PC-9 (cell line): Measurements from ENCODE around the gene TM4SF1. TPM values are rescaled to one million over a fixed set of nuclear protein-coding genes. Genes with fewer than 3 reads are reported as not detected.
A peak's percentile ranks its signal among the peaks of the same experiment; 100 is the strongest.

Experiments used
- BruUV-seq: library from RNA; stranded (reverse); fragments of 400-500 nt; replicated peaks from 2 replicates; lab custom pipeline; 2021; lab: Mats Ljungman, UMichigan
- CTCF ChIA-PET: fragments of 300-600 bp; sonication (Branson Sonifier 250); formaldehyde crosslinking; loops from one replicate; lab custom pipeline; 2022; ENCODE audit warnings: antibody characterized with exemption; lab: Charles Lee
- POLR2A ChIA-PET: fragments of 300-600 bp; sonication (Branson Sonifier 250); formaldehyde crosslinking; loops from one replicate; lab custom pipeline; 2022; ENCODE audit warnings: antibody characterized with exemption; ENCODE audit not compliant: unreplicated experiment; lab: Charles Lee
- DNase-seq, 2 experiments: peaks; one replicate each; pipeline versions ENCODE4 v3.0.0 to v3.0.0-alpha.2; 2015 to 2022; ENCODE audit warnings: mixed read lengths in 1 of 2
- H2AFZ ChIP-seq: fragments of 200-600 bp; sonication (generic); 2 replicates; pipeline ENCODE4 v1.8.1; 2017; ENCODE audit warnings: antibody characterized with exemption
- H3F3A ChIP-seq: fragments of 200-600 bp; sonication (generic); 2 replicates; pipeline ENCODE4 v1.8.1; 2017; ENCODE audit warnings: antibody characterized with exemption, mild to moderate bottlenecking, low read depth; ENCODE audit not compliant: insufficient read depth
- H3K27ac ChIP-seq: fragments of 200-600 bp; sonication (generic); 2 replicates; pipeline ENCODE4 v1.6.1; 2016; ENCODE audit warnings: mixed run types
- H3K27me3 ChIP-seq: fragments of 200-600 bp; sonication (generic); 2 replicates; pipeline ENCODE4 v1.6.1; 2016; ENCODE audit warnings: low read depth, mixed run types; ENCODE audit not compliant: insufficient read depth
- H3K36me3 ChIP-seq: fragments of 200-600 bp; sonication (generic); 2 replicates; pipeline ENCODE4 v1.6.1; 2016; ENCODE audit warnings: low read depth, mixed run types
- H3K4me1 ChIP-seq: fragments of 200-600 bp; sonication (generic); replicated peaks from 2 replicates; pipeline ENCODE4 v1.6.1; 2016; ENCODE audit warnings: mixed run types; ENCODE audit not compliant: insufficient read depth
- H3K4me2 ChIP-seq: fragments of 200-600 bp; sonication (generic); 2 replicates; pipeline ENCODE4 v1.6.1; 2017; ENCODE audit warnings: mixed run types
- H3K4me3 ChIP-seq: fragments of 200-600 bp; sonication (generic); 2 replicates; pipeline ENCODE4 v1.6.1; 2016; ENCODE audit warnings: mixed run types
- H3K79me2 ChIP-seq: fragments of 200-600 bp; sonication (generic); 2 replicates; pipeline ENCODE4 v1.6.1; 2017; ENCODE audit warnings: low read depth, mixed run types
- H3K9me2 ChIP-seq: fragments of 200-600 bp; sonication (generic); 2 replicates; pipeline ENCODE4 v1.8.1; 2017; ENCODE audit warnings: mild to moderate bottlenecking; ENCODE audit not compliant: insufficient read depth
- H3K9me3 ChIP-seq: fragments of 200-600 bp; sonication (generic); 2 replicates; pipeline ENCODE4 v1.8.1; 2016; ENCODE audit warnings: low read depth; ENCODE audit not compliant: insufficient read depth
- H4K20me1 ChIP-seq: fragments of 200-600 bp; sonication (generic); 2 replicates; pipeline ENCODE4 v1.8.1; 2017; ENCODE audit not compliant: insufficient read depth
- EZH2 ChIP-seq: fragments of 200-600 bp; sonication (generic); IDR thresholded peaks from 2 replicates; pipeline ENCODE4 v1.8.0; 2017; ENCODE audit warnings: antibody characterized with exemption, low read depth
- intact Hi-C: fragments of 100-400 bp; cut with micrococcal nuclease; formaldehyde crosslinking; loops from one replicate; pipeline ENCODE4 v1.10.0; 2022; ENCODE audit not compliant: unreplicated experiment
- total RNA-seq: library from RNA; stranded (reverse); gene quantifications from 2 replicates; pipeline ENCODE4 v1.2.3, GENCODE V29; 2021
- TF ChIP-seq, protein P1 (sequence below): fragments of 200-600 bp; sonication (generic); conservative IDR thresholded peaks from 2 replicates; pipeline ENCODE4 v1.6.1; 2017; ENCODE audit warnings: mixed run types, antibody characterized with exemption, mild to moderate bottlenecking, moderate library complexity

Gene TM4SF1
- total RNA-seq, 1 experiment from 2014 or later = 146 TPM

DNA sequence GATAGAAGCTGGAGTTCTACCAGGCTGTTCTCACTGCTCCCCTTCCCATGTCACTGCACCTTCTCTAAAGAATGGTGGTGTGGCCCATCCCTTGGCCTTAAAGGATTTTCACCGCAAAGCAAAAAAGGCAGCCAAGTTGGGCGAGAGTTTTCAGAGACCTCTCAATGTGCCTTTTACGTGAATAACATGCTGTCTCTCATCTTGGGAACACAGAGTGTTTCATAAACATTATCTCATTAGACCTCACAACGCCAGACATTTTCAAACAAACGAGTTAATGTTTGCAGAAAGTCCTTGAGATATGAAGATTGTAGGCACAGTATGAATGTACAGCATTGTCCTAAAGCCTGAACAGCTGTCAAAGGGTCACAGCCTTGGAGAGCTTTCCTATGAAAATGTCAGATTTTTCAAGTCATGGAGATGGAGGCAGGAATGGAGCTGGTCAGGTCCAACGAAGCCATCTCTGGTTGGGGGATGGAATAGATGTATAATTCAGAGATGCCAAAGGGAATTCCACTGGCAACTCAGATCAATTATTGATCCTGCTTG is 21.3 kb downstream of the TM4SF1 start:
- DNase-seq = no peak
- no peak overlapping the region for H3K4me3 ChIP-seq
- intact Hi-C loops = no loop called here
- no peaks in the 10 kb centered on the region for H3K79me2 ChIP-seq
- H4K20me1 ChIP-seq = no peaks in the 10 kb centered on the region
- CTCF ChIA-PET = no interaction called here
- no peak overlapping the region for H3K4me2 ChIP-seq
- BruUV-seq = no TSS peak
- no peak overlapping the region for H2AFZ ChIP-seq
- no peaks in the 10 kb centered on the region for H3K4me1 ChIP-seq
- POLR2A ChIA-PET = no interaction called here
- no peak overlapping the region for H3K27ac ChIP-seq
- no peak for TF ChIP-seq EZH2
- H3K9me2 ChIP-seq = no peaks in the 10 kb centered on the region
- H3F3A ChIP-seq = no peaks in the 10 kb centered on the region
- 0 out of 2 replicates have a peak, but pooled peaks cover 5% of the 10 kb centered on the region for H3K9me3 ChIP-seq
- H3K27me3 ChIP-seq = no peaks in the 10 kb centered on the region
- H3K36me3 ChIP-seq = no peaks in the 10 kb centered on the region

DNA sequence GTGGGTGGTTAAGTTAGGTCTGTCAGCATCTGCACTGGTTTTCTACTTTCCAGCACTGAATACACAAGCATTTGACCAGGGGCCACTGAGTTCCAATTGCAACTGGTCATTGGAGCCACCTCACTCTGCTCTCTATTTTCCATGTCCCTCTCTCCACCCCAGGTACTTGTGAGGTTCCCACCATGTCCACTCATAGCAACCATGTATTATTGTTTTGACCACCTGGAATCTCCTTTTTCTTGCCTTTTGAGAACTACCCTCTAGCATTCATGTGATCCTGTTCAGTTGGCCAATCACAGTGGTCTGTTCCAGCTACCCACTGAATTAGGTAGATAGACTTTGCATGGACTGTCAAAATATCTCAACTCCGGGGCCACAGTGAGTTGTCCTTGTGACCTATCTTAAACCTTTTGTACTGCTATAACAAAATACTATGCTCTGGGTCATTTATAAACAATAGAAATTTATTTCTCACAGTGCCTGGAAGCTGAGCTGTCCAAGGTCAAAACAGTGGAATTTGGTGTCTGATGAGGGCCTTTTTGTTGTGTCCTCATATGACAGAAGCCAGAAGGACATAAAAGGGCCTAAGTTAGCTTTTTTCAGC is 23.8 kb downstream of the TM4SF1 start:
- no peak for DNase-seq
- Histone ChIP-seq H3K9me3 (0 out of 2 replicates have a peak, but pooled peaks cover 5% of the 10 kb centered on the region), H3K79me2 (no peaks in the 10 kb centered on the region), H2AFZ (no peak overlapping the region), H3K36me3 (no peaks in the 10 kb centered on the region), H3K27ac (no peak overlapping the region), H4K20me1 (no peaks in the 10 kb centered on the region), H3F3A (no peaks in the 10 kb centered on the region), H3K4me1 (no peaks in the 10 kb centered on the region), H3K4me2 (no peak overlapping the region), H3K4me3 (no peak overlapping the region), H3K9me2 (no peaks in the 10 kb centered on the region), H3K27me3 (no peaks in the 10 kb centered on the region)
- intact Hi-C loops = loop anchor here (2.0 to 5.0 kb wide), 2 partner anchors 39 to 396 kb away; no protein-coding TSS in a partner anchor
- ChIA-PET POLR2A (interaction anchor here (0.6 to 1.0 kb wide), 2 partner anchors 48 to 1743 kb away, joined by 3 to 6 read pairs; no protein-coding TSS in a partner anchor), CTCF (interaction anchor here (0.9 to 1.1 kb wide), 2 partner anchors 120 to 126 kb away, joined by 3 to 5 read pairs; no protein-coding TSS in a partner anchor)
- BruUV-seq = no TSS peak
- TF ChIP-seq EZH2 = no peak
- TF ChIP-seq, protein P1, sequence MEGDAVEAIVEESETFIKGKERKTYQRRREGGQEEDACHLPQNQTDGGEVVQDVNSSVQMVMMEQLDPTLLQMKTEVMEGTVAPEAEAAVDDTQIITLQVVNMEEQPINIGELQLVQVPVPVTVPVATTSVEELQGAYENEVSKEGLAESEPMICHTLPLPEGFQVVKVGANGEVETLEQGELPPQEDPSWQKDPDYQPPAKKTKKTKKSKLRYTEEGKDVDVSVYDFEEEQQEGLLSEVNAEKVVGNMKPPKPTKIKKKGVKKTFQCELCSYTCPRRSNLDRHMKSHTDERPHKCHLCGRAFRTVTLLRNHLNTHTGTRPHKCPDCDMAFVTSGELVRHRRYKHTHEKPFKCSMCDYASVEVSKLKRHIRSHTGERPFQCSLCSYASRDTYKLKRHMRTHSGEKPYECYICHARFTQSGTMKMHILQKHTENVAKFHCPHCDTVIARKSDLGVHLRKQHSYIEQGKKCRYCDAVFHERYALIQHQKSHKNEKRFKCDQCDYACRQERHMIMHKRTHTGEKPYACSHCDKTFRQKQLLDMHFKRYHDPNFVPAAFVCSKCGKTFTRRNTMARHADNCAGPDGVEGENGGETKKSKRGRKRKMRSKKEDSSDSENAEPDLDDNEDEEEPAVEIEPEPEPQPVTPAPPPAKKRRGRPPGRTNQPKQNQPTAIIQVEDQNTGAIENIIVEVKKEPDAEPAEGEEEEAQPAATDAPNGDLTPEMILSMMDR = no peak

DNA sequence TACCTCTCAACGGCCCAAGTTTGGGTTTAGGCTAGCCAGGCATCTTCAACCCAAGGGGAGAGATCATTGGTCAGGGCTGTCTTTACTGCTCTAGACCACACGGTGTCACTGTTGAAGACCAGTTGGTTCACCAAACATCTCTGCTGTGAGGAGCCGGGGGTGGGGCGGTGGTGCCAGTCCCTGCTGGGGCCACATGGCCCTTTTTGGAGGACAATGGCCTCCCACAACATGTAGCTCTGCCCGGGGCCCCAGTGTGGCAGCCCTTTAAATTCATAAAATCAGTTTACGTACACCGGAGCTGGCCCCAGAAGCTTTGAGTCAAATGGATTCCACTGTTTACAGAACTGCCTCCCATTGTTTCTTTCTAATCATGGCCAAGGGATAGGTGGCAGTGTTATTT is 24.9 kb downstream of the TM4SF1 start:
- Histone ChIP-seq H3K4me1 (no peaks in the 10 kb centered on the region), H3K27ac (no peak overlapping the region), H3K27me3 (no peaks in the 10 kb centered on the region), H3F3A (no peaks in the 10 kb centered on the region), H3K36me3 (no peaks in the 10 kb centered on the region), H3K79me2 (no peaks in the 10 kb centered on the region), H3K9me2 (no peaks in the 10 kb centered on the region), H3K4me2 (no peak overlapping the region), H2AFZ (no peak overlapping the region), H3K9me3 (0 out of 2 replicates have a peak, but pooled peaks cover 2% of the 10 kb centered on the region), H4K20me1 (no peaks in the 10 kb centered on the region), H3K4me3 (no peak overlapping the region)
- POLR2A ChIA-PET = interaction anchor here (0.6 to 1.0 kb wide), 5 partner anchors 20 to 397 kb away, joined by 3 to 8 read pairs (median 6); no protein-coding TSS in a partner anchor
- no TSS peak for BruUV-seq
- intact Hi-C loops = loop anchor here (1.0 to 5.0 kb wide), 3 partner anchors 40 to 395 kb away; no protein-coding TSS in a partner anchor
- TF ChIP-seq, protein P1 = peak; percentile 82
- TF ChIP-seq EZH2 = no peak
- DNase-seq = peak; percentile 49 to 61
- CTCF ChIA-PET = interaction anchor here (0.6 to 1.1 kb wide), 6 partner anchors 26 to 1982 kb away, joined by 3 to 13 read pairs (median 4); no protein-coding TSS in a partner anchor
